Esophagus muscularis mucosa (tissue), 4 donors: ENCODE measurements around the gene BMP2K.

Experiments
- EP300 ChIP-seq: sonication (generic); formaldehyde crosslinking; IDR thresholded peaks from one replicate; pipeline ENCODE4 v1.6.1; 2017; ENCODE audit warnings: antibody characterized with exemption
- POLR2A ChIP-seq: fragments of 450-650 bp; IDR thresholded peaks from one replicate; pipeline ENCODE4 v1.6.1; 2017; ENCODE audit warnings: antibody characterized with exemption, moderate library complexity, mild to moderate bottlenecking, low read depth
- TF ChIP-seq, protein P1 (sequence below), 3 experiments: fragments of 200-600 bp in 2 of 3; fragments of 450-650 bp in 1 of 3; sonication (generic) in 2 of 3; IDR thresholded peaks; one replicate each; pipeline ENCODE4 v1.5.1; 2017 to 2019; ENCODE audit warnings: antibody characterized with exemption in 3 of 3, mild to moderate bottlenecking in 2 of 3, moderate library complexity in 1 of 3

DNA sequence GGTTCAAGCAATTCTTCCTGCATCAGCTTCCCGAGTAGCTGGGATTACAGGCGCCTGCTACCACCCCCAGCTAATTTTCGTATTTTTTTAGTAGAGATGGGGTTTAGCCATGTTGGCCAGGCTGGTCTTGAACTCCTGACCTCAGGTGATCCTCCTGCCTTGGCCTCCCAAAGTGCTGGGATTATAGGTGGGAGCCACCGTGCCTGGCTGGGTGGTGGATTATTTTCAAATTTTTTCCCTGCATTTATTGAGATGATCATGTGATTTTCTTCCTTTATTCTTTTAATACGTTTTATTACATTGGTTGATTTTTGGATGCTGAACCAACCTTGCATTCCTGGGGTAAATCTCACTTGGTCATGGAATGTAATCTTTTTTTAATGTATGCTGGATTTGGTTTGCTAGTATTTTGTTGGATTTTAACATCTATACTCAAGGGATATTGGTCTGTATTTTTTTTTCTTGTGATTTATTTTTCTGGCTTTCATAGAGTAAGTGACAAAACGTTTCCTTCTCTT lies 30.9 kb downstream of the BMP2K start:
- TF ChIP-seq, protein P1, sequence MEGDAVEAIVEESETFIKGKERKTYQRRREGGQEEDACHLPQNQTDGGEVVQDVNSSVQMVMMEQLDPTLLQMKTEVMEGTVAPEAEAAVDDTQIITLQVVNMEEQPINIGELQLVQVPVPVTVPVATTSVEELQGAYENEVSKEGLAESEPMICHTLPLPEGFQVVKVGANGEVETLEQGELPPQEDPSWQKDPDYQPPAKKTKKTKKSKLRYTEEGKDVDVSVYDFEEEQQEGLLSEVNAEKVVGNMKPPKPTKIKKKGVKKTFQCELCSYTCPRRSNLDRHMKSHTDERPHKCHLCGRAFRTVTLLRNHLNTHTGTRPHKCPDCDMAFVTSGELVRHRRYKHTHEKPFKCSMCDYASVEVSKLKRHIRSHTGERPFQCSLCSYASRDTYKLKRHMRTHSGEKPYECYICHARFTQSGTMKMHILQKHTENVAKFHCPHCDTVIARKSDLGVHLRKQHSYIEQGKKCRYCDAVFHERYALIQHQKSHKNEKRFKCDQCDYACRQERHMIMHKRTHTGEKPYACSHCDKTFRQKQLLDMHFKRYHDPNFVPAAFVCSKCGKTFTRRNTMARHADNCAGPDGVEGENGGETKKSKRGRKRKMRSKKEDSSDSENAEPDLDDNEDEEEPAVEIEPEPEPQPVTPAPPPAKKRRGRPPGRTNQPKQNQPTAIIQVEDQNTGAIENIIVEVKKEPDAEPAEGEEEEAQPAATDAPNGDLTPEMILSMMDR (IDR thresholded peaks at IDR 0.05), result no peak
- TF ChIP-seq POLR2A (no peak), EP300 (no peak)
